Breast epithelium (tissue), 4 donors: ENCODE measurements around the gene NDUFB3. TPM values are rescaled to one million over a fixed set of nuclear protein-coding genes. Genes with fewer than 3 reads are reported as not detected.

ENCODE experiments used
- DNase-seq, 2 donors: peaks; one replicate each; pipeline ENCODE4 v3.0.0-alpha.2; 2019; ENCODE audit warnings: low spot score in 2 of 2
- H3K27ac ChIP-seq, 2 donors: fragments of 200-600 bp; sonication (generic) in 1 of 2; one replicate each; pipeline ENCODE4 v1.5.1; 2016 to 2019; ENCODE audit warnings: mild to moderate bottlenecking in 1 of 2
- H3K27me3 ChIP-seq, 2 donors: fragments of 200-600 bp; sonication (generic) in 1 of 2; one replicate each; pipeline versions ENCODE4 v1.5.1 to v1.6.0; 2017 to 2019; ENCODE audit warnings: control low read depth in 1 of 2, mild to moderate bottlenecking in 1 of 2
- H3K36me3 ChIP-seq: fragments of 200-600 bp; one replicate; pipeline ENCODE4 v1.5.1; 2019
- H3K4me1 ChIP-seq, 2 donors: fragments of 200-600 bp; sonication (generic); one replicate each; pipeline ENCODE4 v1.5.1; 2016 to 2019; ENCODE audit warnings: control low read depth in 1 of 2
- H3K4me3 ChIP-seq, 3 donors: fragments of 200-600 bp; sonication (generic); 1 replicate in 2 of 3; 2 replicates in 1 of 3; pipeline ENCODE4 v1.5.1; 2016 to 2019; ENCODE audit warnings: mild to moderate bottlenecking in 3 of 3, moderate library complexity in 2 of 3
- H3K9me3 ChIP-seq, 2 donors: fragments of 200-600 bp; sonication (generic) in 1 of 2; one replicate each; pipeline ENCODE4 v1.5.1; 2016 to 2019; ENCODE audit warnings: control low read depth in 1 of 2
- POLR2A ChIP-seq: fragments of 450-650 bp; IDR thresholded peaks from one replicate; pipeline ENCODE4 v1.6.1; 2016; ENCODE audit warnings: antibody characterized with exemption, mild to moderate bottlenecking, moderate library complexity
- POLR2AphosphoS5 ChIP-seq, 3 donors: sonication (generic); formaldehyde crosslinking; IDR thresholded peaks; one replicate each; pipeline ENCODE4 v1.6.1; 2017; ENCODE audit warnings: antibody characterized with exemption in 3 of 3
- intact Hi-C: fragments of 100-400 bp; cut with DNase I; formaldehyde crosslinking; loops from one replicate; pipeline ENCODE4 v1.15.1; 2023; ENCODE audit warnings: low total_unique reads
- total RNA-seq, 3 donors: library from RNA; depleted of rRNA; stranded (reverse); fragments of >200 nt; gene quantifications; one replicate each; pipeline ENCODE4 v1.1.0, GENCODE V29; 2016
- TF ChIP-seq, protein P1 (sequence below), 3 donors: fragments of 450-650 bp; IDR thresholded peaks; one replicate each; pipeline ENCODE4 v1.5.1; 2016 to 2017; ENCODE audit warnings: antibody characterized with exemption in 3 of 3, mild to moderate bottlenecking in 3 of 3, moderate library complexity in 3 of 3

NDUFB3 gene
- total RNA-seq, 3 donors from 2014 or later: 40.8 to 51.5 (median 41.4) TPM

DNA sequence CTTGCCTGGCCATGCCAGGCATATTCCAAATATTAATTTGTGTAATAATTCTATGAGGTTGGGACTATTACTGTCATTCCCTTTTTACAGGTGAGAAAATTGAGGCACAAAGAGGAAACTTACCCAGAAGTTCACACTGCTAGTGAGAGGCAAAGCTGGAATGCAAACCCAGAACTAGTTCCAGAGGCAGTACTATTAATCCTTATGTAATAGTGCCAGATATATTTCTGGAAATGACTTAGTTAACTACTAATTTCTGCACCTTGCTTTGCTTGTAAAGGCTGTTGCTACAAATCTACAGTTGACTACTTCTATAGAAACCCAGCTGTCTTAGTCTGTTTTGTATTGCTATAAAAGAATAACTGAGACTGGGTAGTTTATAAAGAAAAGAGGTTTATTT is 38.8 kb downstream of the NDUFB3 start:
- no peak for TF ChIP-seq POLR2A
- no peak for TF ChIP-seq POLR2AphosphoS5 (IDR thresholded peaks at IDR 0.05)
- TF ChIP-seq, protein P1, sequence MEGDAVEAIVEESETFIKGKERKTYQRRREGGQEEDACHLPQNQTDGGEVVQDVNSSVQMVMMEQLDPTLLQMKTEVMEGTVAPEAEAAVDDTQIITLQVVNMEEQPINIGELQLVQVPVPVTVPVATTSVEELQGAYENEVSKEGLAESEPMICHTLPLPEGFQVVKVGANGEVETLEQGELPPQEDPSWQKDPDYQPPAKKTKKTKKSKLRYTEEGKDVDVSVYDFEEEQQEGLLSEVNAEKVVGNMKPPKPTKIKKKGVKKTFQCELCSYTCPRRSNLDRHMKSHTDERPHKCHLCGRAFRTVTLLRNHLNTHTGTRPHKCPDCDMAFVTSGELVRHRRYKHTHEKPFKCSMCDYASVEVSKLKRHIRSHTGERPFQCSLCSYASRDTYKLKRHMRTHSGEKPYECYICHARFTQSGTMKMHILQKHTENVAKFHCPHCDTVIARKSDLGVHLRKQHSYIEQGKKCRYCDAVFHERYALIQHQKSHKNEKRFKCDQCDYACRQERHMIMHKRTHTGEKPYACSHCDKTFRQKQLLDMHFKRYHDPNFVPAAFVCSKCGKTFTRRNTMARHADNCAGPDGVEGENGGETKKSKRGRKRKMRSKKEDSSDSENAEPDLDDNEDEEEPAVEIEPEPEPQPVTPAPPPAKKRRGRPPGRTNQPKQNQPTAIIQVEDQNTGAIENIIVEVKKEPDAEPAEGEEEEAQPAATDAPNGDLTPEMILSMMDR (IDR thresholded peaks at IDR 0.05): no peak
- no peaks in the 10 kb centered on the region for H3K4me1 ChIP-seq
- H3K4me3 ChIP-seq: no peak overlapping the region
- H3K9me3 ChIP-seq: no peaks in the 10 kb centered on the region
- H3K27ac ChIP-seq: no peak overlapping the region
- H3K27me3 ChIP-seq: no peaks in the 10 kb centered on the region
- intact Hi-C loops: no loop called here
- no peak for DNase-seq
- no peaks in the 10 kb centered on the region for H3K36me3 ChIP-seq

DNA sequence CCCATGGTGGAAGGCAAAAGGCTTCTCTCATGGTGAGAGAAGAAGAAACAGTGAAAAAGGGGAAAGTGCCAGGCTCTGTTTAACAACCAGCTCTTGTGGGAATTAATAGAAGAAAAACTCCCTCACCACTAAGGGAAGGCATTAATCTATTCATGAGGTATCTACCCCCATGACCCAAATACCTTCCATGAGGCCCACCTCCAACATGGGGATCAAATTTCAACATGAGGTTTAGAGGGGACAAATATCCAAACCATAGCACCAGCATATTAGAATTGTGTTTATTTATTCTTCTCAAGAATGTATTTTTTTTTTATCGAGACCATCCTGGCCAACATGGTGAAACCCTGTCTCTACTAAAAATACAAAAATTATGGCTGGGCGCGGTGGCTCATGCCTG is 39.3 kb downstream of the NDUFB3 start:
- no peak overlapping the region for H3K4me3 ChIP-seq
- intact Hi-C loops: no loop called here
- no peaks in the 10 kb centered on the region for H3K4me1 ChIP-seq
- DNase-seq: no peak
- H3K9me3 ChIP-seq: no peaks in the 10 kb centered on the region
- H3K36me3 ChIP-seq: no peaks in the 10 kb centered on the region
- H3K27me3 ChIP-seq: no peaks in the 10 kb centered on the region
- TF ChIP-seq POLR2A (no peak), POLR2AphosphoS5 (IDR thresholded peaks at IDR 0.05) (no peak)
- TF ChIP-seq, protein P1 (IDR thresholded peaks at IDR 0.05): no peak
- no peak overlapping the region for H3K27ac ChIP-seq

DNA sequence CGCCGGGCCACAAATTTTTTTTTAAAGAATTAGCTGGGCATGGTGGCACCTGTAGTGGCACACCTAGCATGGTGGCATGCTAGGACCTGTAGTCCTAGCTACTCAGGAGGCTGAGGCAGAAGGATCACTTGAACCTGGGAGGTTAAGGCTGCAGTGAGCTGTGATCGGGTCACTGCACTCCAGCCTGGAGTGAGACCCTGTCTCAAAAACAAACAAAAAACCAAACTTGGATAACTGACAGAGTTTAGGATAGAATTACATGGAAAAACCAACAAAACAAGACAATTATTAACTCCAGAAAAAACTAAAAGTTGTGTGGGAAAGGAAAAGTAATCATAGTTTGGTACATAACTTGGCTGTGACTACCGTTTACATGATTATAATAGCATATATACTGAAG is 42.5 kb downstream of the NDUFB3 start:
- Histone ChIP-seq H3K27ac (no peak overlapping the region), H3K4me3 (no peak overlapping the region), H3K27me3 (no peaks in the 10 kb centered on the region), H3K36me3 (no peaks in the 10 kb centered on the region), H3K9me3 (no peaks in the 10 kb centered on the region), H3K4me1 (peaks cover 0 to 7% of the 10 kb centered on the region in 2 donors)
- TF ChIP-seq POLR2AphosphoS5 (IDR thresholded peaks at IDR 0.05): no peak
- no peak for TF ChIP-seq POLR2A
- TF ChIP-seq, protein P1 (IDR thresholded peaks at IDR 0.05): no peak
- intact Hi-C loops: no loop called here
- no peak for DNase-seq

DNA sequence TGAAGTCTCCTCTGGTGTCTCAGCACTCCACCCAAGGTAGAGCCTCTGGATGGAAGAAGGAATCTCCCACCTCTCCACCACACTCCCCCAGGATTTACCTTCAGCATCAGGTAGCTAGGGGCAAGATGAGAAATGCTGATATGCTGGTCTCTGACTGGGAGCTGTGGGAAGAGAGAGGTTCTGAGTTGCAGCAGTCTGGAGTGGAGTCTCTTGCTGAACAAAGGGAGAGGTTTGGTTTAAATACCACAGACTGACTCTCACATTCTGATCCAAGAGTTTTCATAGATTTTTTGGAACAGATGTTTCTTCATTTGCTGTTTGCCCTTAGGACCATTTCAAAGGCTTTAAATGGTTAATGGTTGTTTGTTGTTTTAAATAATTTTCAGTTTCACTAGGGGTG is 43.0 kb downstream of the NDUFB3 start:
- no peak for TF ChIP-seq POLR2A
- no peak for DNase-seq
- intact Hi-C loops: no loop called here
- peak overlapping the region in 2 of 3 donors; percentile 7 to 73 for H3K4me3 ChIP-seq
- H3K4me1 ChIP-seq: peaks cover 0 to 8% of the 10 kb centered on the region in 2 donors
- H3K9me3 ChIP-seq: no peaks in the 10 kb centered on the region
- H3K27ac ChIP-seq: peak overlapping the region; percentile 97
- H3K27me3 ChIP-seq: no peaks in the 10 kb centered on the region
- H3K36me3 ChIP-seq: no peaks in the 10 kb centered on the region

DNA sequence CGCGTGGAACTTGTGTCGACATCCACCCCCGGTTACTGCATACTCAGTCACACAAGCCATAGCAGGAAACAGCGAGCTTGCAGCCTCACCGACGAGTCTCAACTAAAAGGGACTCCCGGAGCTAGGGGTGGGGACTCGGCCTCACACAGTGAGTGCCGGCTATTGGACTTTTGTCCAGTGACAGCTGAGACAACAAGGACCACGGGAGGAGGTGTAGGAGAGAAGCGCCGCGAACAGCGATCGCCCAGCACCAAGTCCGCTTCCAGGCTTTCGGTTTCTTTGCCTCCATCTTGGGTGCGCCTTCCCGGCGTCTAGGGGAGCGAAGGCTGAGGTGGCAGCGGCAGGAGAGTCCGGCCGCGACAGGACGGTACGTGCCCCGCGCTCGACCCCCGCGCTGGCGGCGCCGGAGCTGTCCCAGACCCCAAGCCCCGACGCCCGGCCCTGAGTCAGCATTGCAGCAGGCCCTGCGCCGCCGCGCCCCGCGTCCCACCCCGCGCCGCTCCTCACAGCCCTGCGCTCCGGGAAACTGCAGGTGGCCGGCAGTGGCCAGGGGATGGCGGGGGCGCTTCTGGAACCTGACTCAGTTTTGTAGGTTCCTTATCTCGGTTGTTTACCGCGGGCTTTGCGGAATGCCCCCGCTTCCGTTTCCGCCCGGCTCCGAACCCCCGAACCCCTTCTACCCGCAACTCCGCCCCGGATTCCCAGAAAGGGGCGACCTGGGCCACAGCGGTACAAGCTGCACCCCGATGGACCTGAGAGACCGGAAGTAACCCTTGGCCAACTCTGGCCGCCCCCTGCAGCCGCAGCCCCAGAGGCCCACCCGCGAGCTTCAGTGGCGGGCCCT is 44.5 kb downstream of the NDUFB3 start, which contains the start of gene CFLAR:
TSS of gene CFLAR (plus strand) at position 50 of the 844 bp plus-strand sequence. CDS start 13,702 bp downstream, outside the sequence.
- Histone ChIP-seq H3K27me3 (no peaks in the 10 kb centered on the region), H3K9me3 (no peaks in the 10 kb centered on the region), H3K36me3 (no peaks in the 10 kb centered on the region), H3K4me1 (peaks cover 0 to 8% of the 10 kb centered on the region in 2 donors), H3K4me3 (peak within 1 kb of the TSS; percentile 64 to 97 (median 73)), H3K27ac (peak within 1 kb of the TSS; percentile 97)
- peak; percentile 64 to 67 for DNase-seq
- intact Hi-C loops: no loop called here
- TF ChIP-seq POLR2A (peak; percentile 83), POLR2AphosphoS5 (IDR thresholded peaks at IDR 0.05) (peak; percentile 67 to 84 (median 79))
- TF ChIP-seq, protein P1 (IDR thresholded peaks at IDR 0.05): peak in 1 of 3 donors; percentile 8
